ENCODE data around the gene HTR3B. TPM values are rescaled to one million over a fixed set of nuclear protein-coding genes. Genes with fewer than 3 reads are reported as not detected.

Gene HTR3B
- total and polyA plus RNA-seq, 2 of the 4 experiments (the other 2 are of a cell fraction) = not detected

DNA sequence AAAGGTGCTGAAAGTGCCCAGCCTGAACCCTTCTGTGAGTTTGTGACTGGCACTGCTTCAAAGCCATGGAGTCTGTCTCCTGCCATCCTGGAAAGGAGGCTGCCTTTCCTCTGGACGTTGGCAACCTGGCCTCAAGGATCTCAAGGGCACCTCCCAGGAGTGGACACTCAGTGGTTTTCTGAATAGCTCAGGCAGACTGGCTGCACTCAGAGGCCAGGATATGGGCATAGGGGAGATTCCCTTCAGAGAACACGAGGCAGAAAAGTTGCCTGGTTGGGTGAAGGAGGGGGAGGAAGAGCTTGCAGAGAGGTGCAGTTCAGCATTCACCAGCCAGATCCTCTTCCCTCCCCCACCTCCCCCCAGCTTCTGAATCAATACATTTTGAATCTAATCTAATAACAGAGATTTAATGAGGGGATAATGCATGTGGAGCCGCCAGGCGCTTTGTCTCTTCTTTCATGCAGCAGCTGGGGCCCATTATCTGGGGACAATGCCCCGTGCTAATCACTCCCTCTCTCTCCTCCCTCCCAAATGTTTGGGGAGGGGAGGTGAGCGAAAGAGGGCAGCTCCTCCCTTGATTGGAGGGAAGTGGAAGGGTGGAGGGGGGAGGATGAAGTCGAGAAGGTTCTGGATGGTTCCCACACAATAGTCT, 88.0 kb downstream of the HTR3B start:
- H2BK15ac ChIP-seq (ENCODE audit: low read depth, low read length) = no peak overlapping the region
- in situ Hi-C loops (cut with MboI; ENCODE audit: low sequenced_read_pairs) (no loop called here), intact Hi-C loops (cut with micrococcal nuclease) (loop anchor here (5.0 kb wide), 1 partner anchor 95 kb away; no protein-coding TSS in a partner anchor), dilution Hi-C loops (cut with HindIII; ENCODE audit: low sequenced_read_pairs, unreplicated experiment) (no loop called here)
- H2BK120ac ChIP-seq (ENCODE audit: low read depth, low read length) = no peak overlapping the region
- no peaks in the 10 kb centered on the region for H3K9me3 ChIP-seq (ENCODE audit: control insufficient read depth, insufficient read depth, low read length)
- no peak overlapping the region for H3K23ac ChIP-seq (ENCODE audit: low read depth, low read length)
- no peak overlapping the region for H3K18ac ChIP-seq (ENCODE audit: low read depth, low read length)
- H2AK5ac ChIP-seq (ENCODE audit: low read depth, low read length) = no peak overlapping the region
- no peak overlapping the region for H3K9ac ChIP-seq (ENCODE audit: low read depth, low read length)
- no peaks in the 10 kb centered on the region for H3K79me1 ChIP-seq (ENCODE audit: low read depth in 1 of 2, low read length in 2 of 2)
- H2AFZ ChIP-seq (replicated peaks; ENCODE audit: low read length, poor library complexity) = no peak overlapping the region
- H2AK9ac ChIP-seq (replicated peaks; ENCODE audit: low read depth, low read length, poor library complexity) = no peak overlapping the region
- no peak overlapping the region for H3K14ac ChIP-seq (replicated peaks; ENCODE audit: low read depth, low read length)
- H3K4ac ChIP-seq (ENCODE audit: low read depth, low read length) = no peak overlapping the region
- DNase-seq (no peak), ATAC-seq (ENCODE audit: low read depth) (no peak)
- ChIA-PET CTCF (interaction anchor here (3.9 kb wide), 1 partner anchor 269 kb away, joined by 43 read pairs; no protein-coding TSS in a partner anchor), POLR2A (ENCODE audit: unreplicated experiment) (no interaction called here)
- H2BK5ac ChIP-seq (ENCODE audit: low read depth, low read length, poor library complexity, severe bottlenecking) = no peak overlapping the region
- H3K4me2 ChIP-seq (ENCODE audit: low read depth, low read length) = no peak overlapping the region
- H3K9me1 ChIP-seq (ENCODE audit: insufficient read depth, low read length) = no peaks in the 10 kb centered on the region
- TF ChIP-seq RCOR1 (IDR thresholded peaks at IDR 0.05; ENCODE audit: insufficient replicate concordance, low read length) = no peak
- no peak for TF ChIP-seq BHLHE40 (IDR thresholded peaks at IDR 0.05; ENCODE audit: low read depth, low read length)
- no peak for TF ChIP-seq CHD1 (IDR thresholded peaks at IDR 0.05; ENCODE audit: low read depth, low read length)
- no peak for TF ChIP-seq POLR2A (IDR thresholded peaks at IDR 0.05; ENCODE audit: low read depth, low read length)
- TF ChIP-seq RFX5 (IDR thresholded peaks at IDR 0.05; ENCODE audit: low read depth, low read length) = no peak
- TF ChIP-seq MAFK (IDR thresholded peaks at IDR 0.05; ENCODE audit: low read depth, low read length) = no peak
- no peak for TF ChIP-seq RAD21 (IDR thresholded peaks at IDR 0.05; ENCODE audit: low read length)
- TF ChIP-seq FOS (IDR thresholded peaks at IDR 0.05; ENCODE audit: low read depth, low read length) = no peak
- no peak for TF ChIP-seq NFE2L2 (IDR thresholded peaks at IDR 0.05; ENCODE audit: low read depth, low read length)
- TF ChIP-seq, protein P1, sequence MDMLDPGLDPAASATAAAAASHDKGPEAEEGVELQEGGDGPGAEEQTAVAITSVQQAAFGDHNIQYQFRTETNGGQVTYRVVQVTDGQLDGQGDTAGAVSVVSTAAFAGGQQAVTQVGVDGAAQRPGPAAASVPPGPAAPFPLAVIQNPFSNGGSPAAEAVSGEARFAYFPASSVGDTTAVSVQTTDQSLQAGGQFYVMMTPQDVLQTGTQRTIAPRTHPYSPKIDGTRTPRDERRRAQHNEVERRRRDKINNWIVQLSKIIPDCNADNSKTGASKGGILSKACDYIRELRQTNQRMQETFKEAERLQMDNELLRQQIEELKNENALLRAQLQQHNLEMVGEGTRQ (IDR thresholded peaks at IDR 0.05; ENCODE audit: low read depth, low read length) = no peak
- no peak for TF ChIP-seq SMC3 (IDR thresholded peaks at IDR 0.05; ENCODE audit: low read depth, low read length)
- no peak for TF ChIP-seq MXI1 (IDR thresholded peaks at IDR 0.05; ENCODE audit: borderline replicate concordance, low read depth, low read length)
- TF ChIP-seq, protein P2, sequence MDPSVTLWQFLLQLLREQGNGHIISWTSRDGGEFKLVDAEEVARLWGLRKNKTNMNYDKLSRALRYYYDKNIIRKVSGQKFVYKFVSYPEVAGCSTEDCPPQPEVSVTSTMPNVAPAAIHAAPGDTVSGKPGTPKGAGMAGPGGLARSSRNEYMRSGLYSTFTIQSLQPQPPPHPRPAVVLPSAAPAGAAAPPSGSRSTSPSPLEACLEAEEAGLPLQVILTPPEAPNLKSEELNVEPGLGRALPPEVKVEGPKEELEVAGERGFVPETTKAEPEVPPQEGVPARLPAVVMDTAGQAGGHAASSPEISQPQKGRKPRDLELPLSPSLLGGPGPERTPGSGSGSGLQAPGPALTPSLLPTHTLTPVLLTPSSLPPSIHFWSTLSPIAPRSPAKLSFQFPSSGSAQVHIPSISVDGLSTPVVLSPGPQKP (IDR thresholded peaks at IDR 0.05; ENCODE audit: borderline replicate concordance, low read depth, low read length) = no peak
- TF ChIP-seq MAZ (IDR thresholded peaks at IDR 0.05; ENCODE audit: borderline replicate concordance, low read depth, low read length) = no peak
- TF ChIP-seq, protein P3, sequence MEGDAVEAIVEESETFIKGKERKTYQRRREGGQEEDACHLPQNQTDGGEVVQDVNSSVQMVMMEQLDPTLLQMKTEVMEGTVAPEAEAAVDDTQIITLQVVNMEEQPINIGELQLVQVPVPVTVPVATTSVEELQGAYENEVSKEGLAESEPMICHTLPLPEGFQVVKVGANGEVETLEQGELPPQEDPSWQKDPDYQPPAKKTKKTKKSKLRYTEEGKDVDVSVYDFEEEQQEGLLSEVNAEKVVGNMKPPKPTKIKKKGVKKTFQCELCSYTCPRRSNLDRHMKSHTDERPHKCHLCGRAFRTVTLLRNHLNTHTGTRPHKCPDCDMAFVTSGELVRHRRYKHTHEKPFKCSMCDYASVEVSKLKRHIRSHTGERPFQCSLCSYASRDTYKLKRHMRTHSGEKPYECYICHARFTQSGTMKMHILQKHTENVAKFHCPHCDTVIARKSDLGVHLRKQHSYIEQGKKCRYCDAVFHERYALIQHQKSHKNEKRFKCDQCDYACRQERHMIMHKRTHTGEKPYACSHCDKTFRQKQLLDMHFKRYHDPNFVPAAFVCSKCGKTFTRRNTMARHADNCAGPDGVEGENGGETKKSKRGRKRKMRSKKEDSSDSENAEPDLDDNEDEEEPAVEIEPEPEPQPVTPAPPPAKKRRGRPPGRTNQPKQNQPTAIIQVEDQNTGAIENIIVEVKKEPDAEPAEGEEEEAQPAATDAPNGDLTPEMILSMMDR (conservative IDR thresholded peaks at IDR 0.05; ENCODE audit: low read depth, low read length) = no peak
- no peak for TF ChIP-seq CEBPB (IDR thresholded peaks at IDR 0.05; ENCODE audit: low read depth, low read length)
- H4K8ac ChIP-seq (ENCODE audit: low read depth in 2 of 2, low read length in 2 of 2) = no peak overlapping the region
- no TSS peak for BruUV-seq (replicated peaks)
- H3K56ac ChIP-seq (ENCODE audit: extremely low read depth, insufficient read depth, low read length) = no peak overlapping the region
- 20% methylated on average over 1 of the region's 7 CpGs; no CpG with 5 or more reads in 1 of the 2 experiments for WGBS, 2 experiments (ENCODE audit: extremely low coverage in 2 of 2, insufficient read length in 1 of 2)
- H3K36me3 ChIP-seq (ENCODE audit: control insufficient read depth, insufficient read depth, low read length) = no peaks in the 10 kb centered on the region
- no peak overlapping the region for H3K4me3 ChIP-seq (ENCODE audit: insufficient read depth, low read depth, low read length)
- H4K91ac ChIP-seq (ENCODE audit: insufficient read depth, low read depth, low read length) = no peak overlapping the region
- no peaks in the 10 kb centered on the region; the same call in 1 of the 2 replicates for H3K27me3 ChIP-seq (ENCODE audit: control insufficient read depth, insufficient read depth, low read length)
- no peak overlapping the region for H4K5ac ChIP-seq (ENCODE audit: low read depth, low read length)
- no peak overlapping the region for H3K27ac ChIP-seq (ENCODE audit: insufficient read depth, low read length)
- H2BK20ac ChIP-seq (ENCODE audit: low read depth, low read length) = no peak overlapping the region
- H3K4me1 ChIP-seq (ENCODE audit: control insufficient read depth, insufficient read depth, low read length) = no peaks in the 10 kb centered on the region
- H4K20me1 ChIP-seq (ENCODE audit: insufficient read depth, low read length) = no peaks in the 10 kb centered on the region
